ENCODE data around the gene SBNO2.
A peak's percentile ranks its signal among the peaks of the same experiment; 100 is the strongest.

SBNO2 gene

GRCh38 chr19:1085676-1086442, 88.2 kb downstream of the SBNO2 start:
- DNase-seq = no peak

GRCh38 chr19:1085053-1085658, 88.9 kb downstream of the SBNO2 start:
- no peak for DNase-seq

- no peak for DNase-seq
Measured at GRCh38 chr19:1084024-1084868, 89.8 kb downstream of the SBNO2 start.

GRCh38 chr19:1082928-1083816, 90.9 kb downstream of the SBNO2 start:
- DNase-seq = no peak

- DNase-seq = peak; percentile 82
Measured at GRCh38 chr19:1082165-1082927, 91.7 kb downstream of the SBNO2 start.

- peak; percentile 32 for DNase-seq
Measured at GRCh38 chr19:1081301-1082164, 92.5 kb downstream of the SBNO2 start.

GRCh38 chr19:1080360-1081161, 93.5 kb downstream of the SBNO2 start:
- no peak for DNase-seq

GRCh38 chr19:1079566-1080111, 94.4 kb downstream of the SBNO2 start:
- DNase-seq = no peak

- no peak for DNase-seq
Measured at GRCh38 chr19:1076951-1077350, 97.1 kb downstream of the SBNO2 start.

- DNase-seq = no peak
Measured at GRCh38 chr19:1076046-1076386, 98.1 kb downstream of the SBNO2 start.

- peak; percentile 27 for DNase-seq
Measured at GRCh38 chr19:1074544-1075283, 99.4 kb downstream of the SBNO2 start.

- DNase-seq = no peak
Measured at GRCh38 chr19:1073956-1074517, 100.0 kb downstream of the SBNO2 start.

- no peak for DNase-seq
Measured at GRCh38 chr19:1073063-1073955, 100.8 kb downstream of the SBNO2 start.

GRCh38 chr19:1072371-1073015, 101.6 kb downstream of the SBNO2 start:
- DNase-seq = no peak

GRCh38 chr19:1070931-1071791, 102.9 kb downstream of the SBNO2 start:
- no peak for DNase-seq

- no peak for DNase-seq
Measured at GRCh38 chr19:1070576-1070930, 103.5 kb downstream of the SBNO2 start.

Data from NCI-H526 treated with DMSO at 0.1 percent for 48 hours (cell line).